ENCODE results near the gene PDIA5. TPM values are rescaled to one million over a fixed set of nuclear protein-coding genes. Genes with fewer than 3 reads are reported as not detected.

PDIA5 gene
- total and polyA plus RNA-seq, 9 donors, result 14.9 to 28.5 (median 19.5) TPM

- no peak overlapping the region for H3K27ac ChIP-seq (ENCODE audit: low read length)
- no peaks in the 10 kb centered on the region for H3K36me3 ChIP-seq (ENCODE audit: control insufficient read depth, insufficient read depth, low read length)
- H3K9me3 ChIP-seq (replicated peaks; ENCODE audit: control insufficient read depth, low read depth, low read length), result no peaks in the 10 kb centered on the region
- no peak for DNase-seq
- no peak overlapping the region for H3K4me3 ChIP-seq (ENCODE audit: low read length)
- no peaks in the 10 kb centered on the region for H3K27me3 ChIP-seq (ENCODE audit: control insufficient read depth, insufficient read depth, low read length)
- H3K4me1 ChIP-seq (ENCODE audit: control insufficient read depth, insufficient read depth, low read length), result no peaks in the 10 kb centered on the region
- no CpG with 5 or more reads among the region's 5 CpGs for WGBS (ENCODE audit: insufficient coverage)
Observed at GRCh38 chr3:123037015-123037375, 29.8 kb upstream of the PDIA5 start.

- Histone ChIP-seq H3K4me3 (ENCODE audit: low read length) (no peak overlapping the region), H3K36me3 (ENCODE audit: control insufficient read depth, insufficient read depth, low read length) (no peaks in the 10 kb centered on the region), H3K27me3 (ENCODE audit: control insufficient read depth, insufficient read depth, low read length) (no peaks in the 10 kb centered on the region), H3K27ac (ENCODE audit: low read length) (no peak overlapping the region), H3K9me3 (replicated peaks; ENCODE audit: control insufficient read depth, low read depth, low read length) (no peaks in the 10 kb centered on the region), H3K4me1 (ENCODE audit: control insufficient read depth, insufficient read depth, low read length) (peaks cover 3% of the 10 kb centered on the region)
- no peak for DNase-seq
Observed at GRCh38 chr3:123038751-123039150, 28.1 kb upstream of the PDIA5 start.

DNA sequence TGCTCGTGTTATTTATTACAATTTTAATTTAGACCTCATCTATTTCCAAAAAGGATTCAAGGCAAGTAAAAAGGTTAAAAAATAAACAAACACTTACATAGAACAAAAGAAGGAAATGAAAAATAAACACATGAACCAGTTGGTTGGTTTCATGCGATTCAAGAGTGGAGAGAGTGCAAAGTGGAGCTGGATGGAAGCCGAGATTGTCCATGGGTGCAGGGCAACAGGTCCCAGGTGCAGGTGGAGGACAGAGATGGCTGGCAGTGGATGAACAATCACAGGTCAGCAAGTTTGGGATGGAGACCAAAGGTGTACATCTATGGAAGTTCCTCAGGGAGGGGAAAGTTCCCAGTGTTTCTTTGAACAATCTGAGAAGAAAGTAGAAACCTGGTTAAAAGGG, 27.6 kb upstream of the PDIA5 start:
- WGBS (ENCODE audit: insufficient coverage), result 88% methylated on average over 1 of the region's 3 CpGs
- no peaks in the 10 kb centered on the region for H3K27me3 ChIP-seq (ENCODE audit: control insufficient read depth, insufficient read depth, low read length)
- no peak for DNase-seq
- H3K9me3 ChIP-seq (replicated peaks; ENCODE audit: control insufficient read depth, low read depth, low read length), result no peaks in the 10 kb centered on the region
- no peak overlapping the region for H3K4me3 ChIP-seq (ENCODE audit: low read length)
- H3K36me3 ChIP-seq (ENCODE audit: control insufficient read depth, insufficient read depth, low read length), result no peaks in the 10 kb centered on the region
- peaks cover 3% of the 10 kb centered on the region for H3K4me1 ChIP-seq (ENCODE audit: control insufficient read depth, insufficient read depth, low read length)
- H3K27ac ChIP-seq (ENCODE audit: low read length), result no peak overlapping the region

DNA sequence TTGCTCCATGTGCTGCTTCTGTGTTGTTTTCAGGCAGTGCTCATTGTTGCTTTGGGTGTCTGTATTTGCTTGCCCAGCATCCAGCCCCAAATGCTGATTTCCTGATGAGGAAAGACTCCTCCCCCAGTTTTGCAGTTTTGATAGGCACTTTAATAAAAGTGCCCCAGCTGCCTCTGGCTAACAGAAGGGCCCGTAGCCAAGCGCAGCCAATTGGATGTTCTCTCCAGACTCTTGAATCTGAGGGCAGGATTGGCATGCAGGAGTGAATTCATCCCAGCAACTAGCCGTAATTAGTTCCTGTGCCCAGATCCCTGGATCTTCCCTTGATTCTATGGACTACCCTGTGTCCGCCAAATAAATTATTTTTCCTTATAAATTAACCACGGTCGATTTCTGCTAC, 24.4 kb upstream of the PDIA5 start:
- H3K27me3 ChIP-seq (ENCODE audit: control insufficient read depth, insufficient read depth, low read length), result peaks cover 3% of the 10 kb centered on the region
- H3K36me3 ChIP-seq (ENCODE audit: control insufficient read depth, insufficient read depth, low read length), result no peaks in the 10 kb centered on the region
- no peak overlapping the region for H3K4me3 ChIP-seq (ENCODE audit: low read length)
- H3K27ac ChIP-seq (ENCODE audit: low read length), result no peak overlapping the region
- peak; percentile 21 for DNase-seq
- WGBS (ENCODE audit: insufficient coverage), result 56% methylated on average over 4 of the region's 6 CpGs
- H3K9me3 ChIP-seq (replicated peaks; ENCODE audit: control insufficient read depth, low read depth, low read length), result no peaks in the 10 kb centered on the region
- peaks cover 3% of the 10 kb centered on the region for H3K4me1 ChIP-seq (ENCODE audit: control insufficient read depth, insufficient read depth, low read length)

- no peak overlapping the region for H3K27ac ChIP-seq (ENCODE audit: low read length)
- H3K4me3 ChIP-seq (ENCODE audit: low read length), result no peak overlapping the region
- DNase-seq, result no peak
- peaks cover 3% of the 10 kb centered on the region for H3K4me1 ChIP-seq (ENCODE audit: control insufficient read depth, insufficient read depth, low read length)
- no CpG with 5 or more reads among the region's 5 CpGs for WGBS (ENCODE audit: insufficient coverage)
- H3K27me3 ChIP-seq (ENCODE audit: control insufficient read depth, insufficient read depth, low read length), result peaks cover 3% of the 10 kb centered on the region
- no peaks in the 10 kb centered on the region for H3K9me3 ChIP-seq (replicated peaks; ENCODE audit: control insufficient read depth, low read depth, low read length)
- H3K36me3 ChIP-seq (ENCODE audit: control insufficient read depth, insufficient read depth, low read length), result no peaks in the 10 kb centered on the region
Observed at GRCh38 chr3:123044981-123045763, 21.7 kb upstream of the PDIA5 start.

- DNase-seq, result no peak
- Histone ChIP-seq H3K4me3 (ENCODE audit: low read length) (no peak overlapping the region), H3K27me3 (ENCODE audit: control insufficient read depth, insufficient read depth, low read length) (peaks cover 3% of the 10 kb centered on the region), H3K27ac (ENCODE audit: low read length) (no peak overlapping the region), H3K36me3 (ENCODE audit: control insufficient read depth, insufficient read depth, low read length) (no peaks in the 10 kb centered on the region), H3K4me1 (ENCODE audit: control insufficient read depth, insufficient read depth, low read length) (peaks cover 3% of the 10 kb centered on the region), H3K9me3 (replicated peaks; ENCODE audit: control insufficient read depth, low read depth, low read length) (no peaks in the 10 kb centered on the region)
- 35% methylated on average over 7 of the region's 10 CpGs for WGBS (ENCODE audit: insufficient coverage)
Observed at GRCh38 chr3:123046262-123047061, 20.4 kb upstream of the PDIA5 start.

DNA sequence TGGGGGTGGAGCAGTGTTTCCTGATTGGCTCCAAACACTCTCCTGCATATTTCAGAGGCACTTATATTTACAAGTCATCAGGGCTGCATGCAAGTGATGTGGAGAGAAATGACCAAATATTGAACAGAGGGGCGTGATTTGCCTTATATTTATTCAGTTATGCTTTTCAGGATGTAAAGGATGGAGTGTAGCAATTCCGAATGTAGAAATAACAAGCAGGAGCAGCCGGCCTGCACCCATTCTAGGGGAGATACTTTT, 19.8 kb upstream of the PDIA5 start:
- H3K27me3 ChIP-seq (ENCODE audit: control insufficient read depth, insufficient read depth, low read length), result peaks cover 3% of the 10 kb centered on the region
- H3K4me3 ChIP-seq (ENCODE audit: low read length), result no peak overlapping the region
- DNase-seq, result no peak
- H3K9me3 ChIP-seq (replicated peaks; ENCODE audit: control insufficient read depth, low read depth, low read length), result no peaks in the 10 kb centered on the region
- H3K36me3 ChIP-seq (ENCODE audit: control insufficient read depth, insufficient read depth, low read length), result no peaks in the 10 kb centered on the region
- 86% methylated on average over 1 of the region's 3 CpGs for WGBS (ENCODE audit: insufficient coverage)
- no peak overlapping the region for H3K27ac ChIP-seq (ENCODE audit: low read length)
- peaks cover 3% of the 10 kb centered on the region for H3K4me1 ChIP-seq (ENCODE audit: control insufficient read depth, insufficient read depth, low read length)

DNA sequence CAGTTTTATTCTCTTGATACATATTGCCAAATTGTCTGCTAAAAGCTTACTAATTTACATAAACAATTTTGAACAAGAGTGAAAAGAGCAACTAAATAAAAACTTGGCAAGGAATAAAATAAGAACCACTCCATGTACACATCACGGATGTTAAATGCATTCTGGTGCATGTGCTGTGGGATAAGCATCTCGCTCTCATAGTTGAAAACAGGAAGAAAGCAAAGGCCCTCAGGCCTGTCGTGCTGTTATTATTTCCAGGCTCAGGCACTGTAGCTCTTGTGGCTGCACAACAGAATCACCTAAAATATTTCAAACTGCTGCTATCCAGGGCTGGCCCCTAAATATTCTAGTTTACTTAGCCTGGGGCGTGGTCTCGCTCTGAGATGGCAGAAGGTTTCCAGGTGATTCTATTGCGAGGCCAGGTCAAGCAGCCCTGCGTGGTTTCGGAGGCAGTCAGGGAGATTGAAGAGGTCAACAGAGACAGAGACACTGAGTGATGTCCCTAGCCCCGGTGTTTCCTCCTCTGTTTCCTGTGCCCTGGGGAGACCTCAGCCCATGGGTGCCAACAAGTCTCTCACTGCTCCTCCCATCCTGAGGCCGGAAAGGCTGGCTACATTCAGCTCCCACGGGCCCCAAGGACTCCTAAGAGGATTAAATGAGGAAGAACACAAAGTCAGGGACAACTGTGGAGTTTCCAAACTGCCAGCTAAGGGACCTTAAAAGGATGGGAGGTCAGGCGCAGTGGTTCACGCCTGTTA, 18.2 kb upstream of the PDIA5 start:
- WGBS (ENCODE audit: insufficient coverage), result 73% methylated on average over 8 of the region's 13 CpGs
- no peak for DNase-seq
- Histone ChIP-seq H3K27ac (ENCODE audit: low read length) (no peak overlapping the region), H3K4me1 (ENCODE audit: control insufficient read depth, insufficient read depth, low read length) (peaks cover 6% of the 10 kb centered on the region), H3K36me3 (ENCODE audit: control insufficient read depth, insufficient read depth, low read length) (no peaks in the 10 kb centered on the region), H3K4me3 (ENCODE audit: low read length) (no peak overlapping the region), H3K27me3 (ENCODE audit: control insufficient read depth, insufficient read depth, low read length) (peaks cover 3% of the 10 kb centered on the region), H3K9me3 (replicated peaks; ENCODE audit: control insufficient read depth, low read depth, low read length) (no peaks in the 10 kb centered on the region)

DNA sequence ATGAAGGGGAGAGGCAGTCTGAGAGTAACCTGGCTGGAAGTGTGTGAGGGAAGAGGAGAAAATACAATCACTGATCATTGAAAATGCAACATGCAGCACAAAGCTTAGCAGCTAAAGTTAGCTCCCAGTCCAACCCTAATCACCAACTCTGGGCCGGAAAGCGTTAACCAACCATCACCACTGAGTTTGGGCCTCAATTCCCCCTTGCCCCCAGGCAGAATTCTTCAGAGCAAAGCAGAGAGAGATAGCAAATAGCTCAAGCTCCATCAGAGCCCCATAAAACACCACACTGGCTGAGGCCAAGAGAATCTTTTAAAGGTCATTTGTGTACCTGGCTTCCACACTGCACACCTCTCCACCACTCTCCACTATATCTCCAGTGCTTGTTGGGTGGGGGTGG, 16.2 kb upstream of the PDIA5 start:
- no CpG with 5 or more reads among the region's 2 CpGs for WGBS (ENCODE audit: insufficient coverage)
- no peak overlapping the region for H3K27ac ChIP-seq (ENCODE audit: low read length)
- no peak overlapping the region for H3K4me3 ChIP-seq (ENCODE audit: low read length)
- peaks cover 8% of the 10 kb centered on the region for H3K4me1 ChIP-seq (ENCODE audit: control insufficient read depth, insufficient read depth, low read length)
- no peaks in the 10 kb centered on the region for H3K9me3 ChIP-seq (replicated peaks; ENCODE audit: control insufficient read depth, low read depth, low read length)
- H3K27me3 ChIP-seq (ENCODE audit: control insufficient read depth, insufficient read depth, low read length), result no peaks in the 10 kb centered on the region
- DNase-seq, result no peak
- no peaks in the 10 kb centered on the region for H3K36me3 ChIP-seq (ENCODE audit: control insufficient read depth, insufficient read depth, low read length)

DNA sequence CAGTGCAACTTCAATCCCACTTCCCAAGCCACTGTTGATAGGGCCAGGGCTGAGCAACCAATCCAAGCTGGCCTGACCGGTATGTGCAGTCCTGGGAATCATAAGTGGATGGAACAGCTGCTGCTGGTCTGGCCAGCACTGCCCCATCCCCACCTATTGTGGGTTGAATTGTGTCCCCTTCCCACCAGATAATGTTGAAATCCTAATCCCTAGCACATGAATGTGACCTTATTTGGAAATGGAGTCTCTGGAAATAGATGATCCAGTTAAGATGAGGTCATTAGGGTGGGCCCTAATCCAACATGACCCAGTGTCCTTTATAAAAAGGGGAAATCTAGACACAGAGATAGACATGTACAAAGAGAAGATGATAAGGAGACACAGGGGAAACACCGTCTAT, 13.7 kb upstream of the PDIA5 start:
- H3K27ac ChIP-seq (ENCODE audit: low read length), result no peak overlapping the region
- no peaks in the 10 kb centered on the region for H3K27me3 ChIP-seq (ENCODE audit: control insufficient read depth, insufficient read depth, low read length)
- no peaks in the 10 kb centered on the region for H3K9me3 ChIP-seq (replicated peaks; ENCODE audit: control insufficient read depth, low read depth, low read length)
- H3K4me1 ChIP-seq (ENCODE audit: control insufficient read depth, insufficient read depth, low read length), result peaks cover 8% of the 10 kb centered on the region
- DNase-seq, result peak; percentile 31
- WGBS (ENCODE audit: insufficient coverage), result 17% methylated on average over 1 of the region's 2 CpGs
- H3K36me3 ChIP-seq (ENCODE audit: control insufficient read depth, insufficient read depth, low read length), result no peaks in the 10 kb centered on the region
- H3K4me3 ChIP-seq (ENCODE audit: low read length), result no peak overlapping the region
